Naive thymus-derived CD8-positive, alpha-beta T cell (primary cell): Measurements from ENCODE around the gene SPC25. TPM values are rescaled to one million over a fixed set of nuclear protein-coding genes. Genes with fewer than 3 reads are reported as not detected.

Experiments
- polyA plus RNA-seq, 3 donors: library from polyadenylated mRNA; unstranded; fragments of 300-500 nt; fragmentation: Illumina TruSeq; gene quantifications; one replicate each; pipeline ENCODE4 v1.2.3, GENCODE V29; 2021
- total RNA-seq, 8 experiments: library from RNA in 2 of 8; stranded (reverse) in 2 of 8; gene quantifications; one replicate each; pipeline ENCODE4 v1.2.3 and lab custom pipeline; 2021 to 2026

SPC25 gene
- total and polyA plus RNA-seq, 5 experiments from 2014 or later = 0.26 TPM; not detected in 4

Other genes with a start within 250 kb of the SPC25 start
- gene NOSTRIN, start 87.8 kb downstream of the SPC25 start, total RNA-seq = under 1 TPM in 1 of 2 experiments, not detected in 1; 0.55 TPM
- gene NOSTRIN, start 87.8 kb downstream of the SPC25 start, polyA plus RNA-seq = not detected
- gene G6PC2, start 10.9 kb upstream of the SPC25 start, total RNA-seq = not detected
- gene G6PC2, start 10.9 kb upstream of the SPC25 start, polyA plus RNA-seq = not detected
- under 1 TPM in 1 of 2 experiments, not detected in 1; 0.08 TPM for gene ABCB11, start 140.9 kb upstream of the SPC25 start, total RNA-seq
- not detected for gene ABCB11, start 140.9 kb upstream of the SPC25 start, polyA plus RNA-seq
- not detected for gene DHRS9, start 179.1 kb upstream of the SPC25 start, total RNA-seq
- not detected for gene DHRS9, start 179.1 kb upstream of the SPC25 start, polyA plus RNA-seq